ENCODE measurements around the gene ATXN10.

The ATXN10 gene

GRCh38 chr22:45817745-45818423, 146.2 kb downstream of the ATXN10 start:
- no peak overlapping the region for H2AK5ac ChIP-seq (ENCODE audit: low read length)
- H2AFZ ChIP-seq (ENCODE audit: insufficient read depth, low read length, poor library complexity): no peak overlapping the region
- H3K79me1 ChIP-seq (ENCODE audit: low read length): no peaks in the 10 kb centered on the region
- no peak overlapping the region for H3K4me3 ChIP-seq (ENCODE audit: low read depth, low read length)
- no peak overlapping the region for H4K91ac ChIP-seq (ENCODE audit: low read depth, low read length)
- no peak overlapping the region for H2BK5ac ChIP-seq (ENCODE audit: low read depth, low read length, poor library complexity)
- H3K14ac ChIP-seq (ENCODE audit: low read length): no peak overlapping the region
- H3K4ac ChIP-seq (ENCODE audit: low read depth, low read length): no peak overlapping the region
- H3K9ac ChIP-seq (ENCODE audit: low read length): no peak overlapping the region
- no peak overlapping the region for H2BK12ac ChIP-seq (ENCODE audit: low read length)
- no peaks in the 10 kb centered on the region for H3K27me3 ChIP-seq (ENCODE audit: insufficient read depth, low read length)
- DNase-seq: no peak
- peaks cover 0 to 4% of the 10 kb centered on the region in 2 experiments for H3K4me1 ChIP-seq (ENCODE audit: control insufficient read depth in 1 of 2, insufficient read depth in 2 of 2, low read length in 2 of 2)
- no peak overlapping the region for H4K8ac ChIP-seq (ENCODE audit: low read depth, low read length)
- no peaks in the 10 kb centered on the region for H3K79me2 ChIP-seq (ENCODE audit: control insufficient read depth, insufficient read depth, low read length, poor library complexity)
- WGBS (ENCODE audit: extremely low coverage, insufficient coverage, insufficient read length): no CpG with 5 or more reads among the region's 8 CpGs
- H3K27ac ChIP-seq (ENCODE audit: low read depth, low read length): no peak overlapping the region
- H2BK120ac ChIP-seq (ENCODE audit: insufficient read depth, low read length, poor library complexity): no peak overlapping the region
- H4K12ac ChIP-seq (ENCODE audit: low read depth, low read length): no peak overlapping the region
- peaks cover 5 to 14% of the 10 kb centered on the region in 2 experiments for H3K36me3 ChIP-seq (ENCODE audit: control insufficient read depth in 1 of 2, insufficient read depth in 2 of 2, low read length in 2 of 2)
- H3K18ac ChIP-seq (ENCODE audit: low read length): no peak overlapping the region
- no peak overlapping the region for H3K4me2 ChIP-seq (ENCODE audit: low read length)
- H3K9me3 ChIP-seq (ENCODE audit: insufficient read depth, low read depth, low read length): peaks cover 1% of the 10 kb centered on the region
- no peak overlapping the region for H3K23ac ChIP-seq (ENCODE audit: low read length)

GRCh38 chr22:45818424-45819085, 146.9 kb downstream of the ATXN10 start:
- Histone ChIP-seq H4K91ac (ENCODE audit: low read depth, low read length) (no peak overlapping the region), H3K79me2 (ENCODE audit: control insufficient read depth, insufficient read depth, low read length, poor library complexity) (no peaks in the 10 kb centered on the region), H3K14ac (ENCODE audit: low read length) (no peak overlapping the region), H2AFZ (ENCODE audit: insufficient read depth, low read length, poor library complexity) (no peak overlapping the region), H4K12ac (ENCODE audit: low read depth, low read length) (no peak overlapping the region), H3K9me3 (ENCODE audit: insufficient read depth, low read depth, low read length) (peaks cover 1% of the 10 kb centered on the region), H2BK5ac (ENCODE audit: low read depth, low read length, poor library complexity) (no peak overlapping the region), H2BK12ac (ENCODE audit: low read length) (no peak overlapping the region), H3K4me1 (ENCODE audit: control insufficient read depth in 1 of 2, insufficient read depth in 2 of 2, low read length in 2 of 2) (peaks cover 0 to 4% of the 10 kb centered on the region in 2 experiments), H3K36me3 (ENCODE audit: control insufficient read depth in 1 of 2, insufficient read depth in 2 of 2, low read length in 2 of 2) (peaks cover 5 to 12% of the 10 kb centered on the region in 2 experiments), H2AK5ac (ENCODE audit: low read length) (no peak overlapping the region), H3K18ac (ENCODE audit: low read length) (no peak overlapping the region), H2BK120ac (ENCODE audit: insufficient read depth, low read length, poor library complexity) (no peak overlapping the region), H3K4me2 (ENCODE audit: low read length) (no peak overlapping the region), H3K4ac (ENCODE audit: low read depth, low read length) (no peak overlapping the region), H3K79me1 (ENCODE audit: low read length) (no peaks in the 10 kb centered on the region), H4K8ac (ENCODE audit: low read depth, low read length) (no peak overlapping the region), H3K27me3 (ENCODE audit: insufficient read depth, low read length) (no peaks in the 10 kb centered on the region), H3K27ac (ENCODE audit: low read depth, low read length) (peak overlapping the region; percentile 1), H3K9ac (ENCODE audit: low read length) (no peak overlapping the region), H3K23ac (ENCODE audit: low read length) (no peak overlapping the region), H3K4me3 (ENCODE audit: low read depth, low read length) (no peak overlapping the region)
- no peak for DNase-seq
- no CpG with 5 or more reads among the region's 14 CpGs for WGBS (ENCODE audit: extremely low coverage, insufficient coverage, insufficient read length)

GRCh38 chr22:45819305-45819704, 147.7 kb downstream of the ATXN10 start:
- H3K14ac ChIP-seq (ENCODE audit: low read length): no peak overlapping the region
- H4K12ac ChIP-seq (ENCODE audit: low read depth, low read length): no peak overlapping the region
- H3K27ac ChIP-seq (ENCODE audit: low read depth, low read length): no peak overlapping the region
- no peak overlapping the region for H3K23ac ChIP-seq (ENCODE audit: low read length)
- H2AK5ac ChIP-seq (ENCODE audit: low read length): no peak overlapping the region
- no peak overlapping the region for H2BK12ac ChIP-seq (ENCODE audit: low read length)
- no peak for DNase-seq
- no peak overlapping the region for H3K4ac ChIP-seq (ENCODE audit: low read depth, low read length)
- H2BK120ac ChIP-seq (ENCODE audit: insufficient read depth, low read length, poor library complexity): no peak overlapping the region
- WGBS (ENCODE audit: extremely low coverage, insufficient coverage, insufficient read length): no CpG with 5 or more reads among the region's 5 CpGs
- H3K4me3 ChIP-seq (ENCODE audit: low read depth, low read length): no peak overlapping the region
- H4K8ac ChIP-seq (ENCODE audit: low read depth, low read length): no peak overlapping the region
- peaks cover 0 to 4% of the 10 kb centered on the region in 2 experiments for H3K4me1 ChIP-seq (ENCODE audit: control insufficient read depth in 1 of 2, insufficient read depth in 2 of 2, low read length in 2 of 2)
- no peak overlapping the region for H2AFZ ChIP-seq (ENCODE audit: insufficient read depth, low read length, poor library complexity)
- H4K91ac ChIP-seq (ENCODE audit: low read depth, low read length): no peak overlapping the region
- no peaks in the 10 kb centered on the region for H3K27me3 ChIP-seq (ENCODE audit: insufficient read depth, low read length)
- no peaks in the 10 kb centered on the region for H3K79me2 ChIP-seq (ENCODE audit: control insufficient read depth, insufficient read depth, low read length, poor library complexity)
- H3K18ac ChIP-seq (ENCODE audit: low read length): no peak overlapping the region
- peaks cover 6 to 12% of the 10 kb centered on the region in 2 experiments for H3K36me3 ChIP-seq (ENCODE audit: control insufficient read depth in 1 of 2, insufficient read depth in 2 of 2, low read length in 2 of 2)
- H3K9me3 ChIP-seq (ENCODE audit: insufficient read depth, low read depth, low read length): peaks cover 1% of the 10 kb centered on the region
- no peak overlapping the region for H3K9ac ChIP-seq (ENCODE audit: low read length)
- no peak overlapping the region for H3K4me2 ChIP-seq (ENCODE audit: low read length)
- H3K79me1 ChIP-seq (ENCODE audit: low read length): no peaks in the 10 kb centered on the region
- H2BK5ac ChIP-seq (ENCODE audit: low read depth, low read length, poor library complexity): no peak overlapping the region

- Histone ChIP-seq H3K9me3 (ENCODE audit: insufficient read depth, low read depth, low read length) (peaks cover 1% of the 10 kb centered on the region), H3K14ac (ENCODE audit: low read length) (no peak overlapping the region), H3K4me2 (ENCODE audit: low read length) (no peak overlapping the region), H3K79me1 (ENCODE audit: low read length) (no peaks in the 10 kb centered on the region), H2AFZ (ENCODE audit: insufficient read depth, low read length, poor library complexity) (no peak overlapping the region), H3K27me3 (ENCODE audit: insufficient read depth, low read length) (no peaks in the 10 kb centered on the region), H3K27ac (ENCODE audit: low read depth, low read length) (no peak overlapping the region), H4K91ac (ENCODE audit: low read depth, low read length) (no peak overlapping the region), H4K8ac (ENCODE audit: low read depth, low read length) (no peak overlapping the region), H2AK5ac (ENCODE audit: low read length) (no peak overlapping the region), H3K4ac (ENCODE audit: low read depth, low read length) (no peak overlapping the region), H2BK120ac (ENCODE audit: insufficient read depth, low read length, poor library complexity) (no peak overlapping the region), H4K12ac (ENCODE audit: low read depth, low read length) (no peak overlapping the region), H2BK5ac (ENCODE audit: low read depth, low read length, poor library complexity) (no peak overlapping the region), H3K9ac (ENCODE audit: low read length) (no peak overlapping the region), H3K23ac (ENCODE audit: low read length) (no peak overlapping the region), H2BK12ac (ENCODE audit: low read length) (no peak overlapping the region), H3K79me2 (ENCODE audit: control insufficient read depth, insufficient read depth, low read length, poor library complexity) (no peaks in the 10 kb centered on the region), H3K18ac (ENCODE audit: low read length) (no peak overlapping the region), H3K4me3 (ENCODE audit: low read depth, low read length) (no peak overlapping the region), H3K36me3 (ENCODE audit: control insufficient read depth in 1 of 2, insufficient read depth in 2 of 2, low read length in 2 of 2) (peaks cover 3 to 5% of the 10 kb centered on the region in 2 experiments), H3K4me1 (ENCODE audit: control insufficient read depth in 1 of 2, insufficient read depth in 2 of 2, low read length in 2 of 2) (no peaks in the 10 kb centered on the region)
- WGBS (ENCODE audit: extremely low coverage, insufficient coverage, insufficient read length): no CpG with 5 or more reads among the region's 6 CpGs
- no peak for DNase-seq
These were observed 151.7 kb downstream of the ATXN10 start for GRCh38 chr22:45823336-45823735.

Data from trophoblast cell (in vitro differentiated cells and primary cell).